Thyroid gland (tissue), 4 donors: Measurements from ENCODE around the gene APBB2. TPM values are rescaled to one million over a fixed set of nuclear protein-coding genes. Genes with fewer than 3 reads are reported as not detected.
A peak's percentile ranks its signal among the peaks of the same experiment; 100 is the strongest.

ENCODE experiments used
- DNase-seq, 2 donors: peaks; one replicate each; pipeline ENCODE4 v3.0.0-alpha.2; 2019
- H3K27ac ChIP-seq, 3 donors: fragments of 200-600 bp; sonication (generic); 1 replicate in 2 of 3; 2 replicates in 1 of 3; pipeline ENCODE4 v1.5.1; 2016 to 2019; ENCODE audit warnings: mild to moderate bottlenecking in 1 of 3, moderate library complexity in 1 of 3
- H3K27me3 ChIP-seq: fragments of 200-600 bp; sonication (generic); one replicate; pipeline ENCODE4 v1.5.1; 2019
- H3K36me3 ChIP-seq, 2 donors: fragments of 200-600 bp; sonication (generic); one replicate each; pipeline ENCODE4 v1.5.1; 2016 to 2019
- H3K4me1 ChIP-seq, 2 donors: fragments of 200-600 bp; sonication (generic); one replicate each; pipeline ENCODE4 v1.5.1; 2017 to 2019
- H3K4me3 ChIP-seq, 3 donors: fragments of 200-600 bp; sonication (generic); replicated peaks in 1 of 3; 1 replicate in 2 of 3; 2 replicates in 1 of 3; pipeline ENCODE4 v1.5.1; 2016; ENCODE audit warnings: mild to moderate bottlenecking in 1 of 3
- H3K9me3 ChIP-seq: fragments of 200-600 bp; sonication (generic); one replicate; pipeline ENCODE4 v1.5.1; 2017
- CTCF ChIP-seq, 6 experiments: fragments of 200-600 bp in 3 of 6; fragments of 450-650 bp in 3 of 6; sonication (generic) in 3 of 6; IDR thresholded peaks; one replicate each; pipeline ENCODE4 v1.5.1; 2016 to 2019; ENCODE audit warnings: antibody characterized with exemption in 6 of 6, mild to moderate bottlenecking in 2 of 6, inconsistent platforms in 1 of 6, moderate library complexity in 1 of 6
- POLR2A ChIP-seq, 2 donors: fragments of 450-650 bp; IDR thresholded peaks; one replicate each; pipeline ENCODE4 v1.6.1; 2017; ENCODE audit warnings: antibody characterized with exemption in 2 of 2, mild to moderate bottlenecking in 2 of 2, moderate library complexity in 1 of 2
- WGBS, 2 donors: methylation state at CpG; one replicate each; pipeline ENCODE4 v1.1.5; 2017; 5-methylcytosine and 5-hydroxymethylcytosine counted together
- intact Hi-C: fragments of 100-400 bp; cut with DNase I; formaldehyde crosslinking; loops from one replicate; pipeline ENCODE4 v1.15.1; 2023
- total RNA-seq, 4 donors: library from RNA; depleted of rRNA; stranded (reverse); fragments of >200 nt; gene quantifications; one replicate each; pipeline ENCODE4 v1.2.3, GENCODE V29; 2016

The APBB2 gene
- total RNA-seq, 4 donors from 2014 or later = 174 to 253 (median 199) TPM

- H3K4me3 ChIP-seq = no peak overlapping the region
- H3K9me3 ChIP-seq = no peaks in the 10 kb centered on the region
- DNase-seq = no peak
- TF ChIP-seq CTCF (IDR thresholded peaks at IDR 0.05) (no peak), POLR2A (IDR thresholded peaks at IDR 0.05) (no peak)
- no peak overlapping the region for H3K27ac ChIP-seq
- H3K36me3 ChIP-seq = peaks cover 0 to 3% of the 10 kb centered on the region in 2 donors
- peaks cover 0 to 7% of the 10 kb centered on the region in 2 donors for H3K4me1 ChIP-seq
- 92 to 97% methylated on average over 2 of the region's 2 CpGs for WGBS, 2 donors
- H3K27me3 ChIP-seq = no peaks in the 10 kb centered on the region
- intact Hi-C loops = no loop called here
Observed at GRCh38 chr4:40858962-40859361, 355.4 kb downstream of the APBB2 start.

GRCh38 chr4:40857956-40858355 is 356.4 kb downstream of the APBB2 start:
- H3K4me1 ChIP-seq = peaks cover 0 to 7% of the 10 kb centered on the region in 2 donors
- H3K36me3 ChIP-seq = peaks cover 0 to 3% of the 10 kb centered on the region in 2 donors
- no peaks in the 10 kb centered on the region for H3K9me3 ChIP-seq
- no peak overlapping the region for H3K27ac ChIP-seq
- H3K27me3 ChIP-seq = no peaks in the 10 kb centered on the region
- intact Hi-C loops = no loop called here
- WGBS, 2 donors = 90 to 96% methylated on average over 2 of the region's 2 CpGs
- no peak for DNase-seq
- no peak overlapping the region for H3K4me3 ChIP-seq
- TF ChIP-seq POLR2A (IDR thresholded peaks at IDR 0.05) (no peak), CTCF (IDR thresholded peaks at IDR 0.05) (no peak)

GRCh38 chr4:40856840-40857362 is 357.4 kb downstream of the APBB2 start:
- Histone ChIP-seq H3K4me3 (peak overlapping the region in 1 of 3 donors; percentile 0), H3K9me3 (no peaks in the 10 kb centered on the region), H3K27me3 (no peaks in the 10 kb centered on the region), H3K4me1 (peaks cover 0 to 7% of the 10 kb centered on the region in 2 donors), H3K36me3 (peaks cover 0 to 3% of the 10 kb centered on the region in 2 donors), H3K27ac (no peak overlapping the region)
- DNase-seq = peak; percentile 75 to 78
- TF ChIP-seq CTCF (IDR thresholded peaks at IDR 0.05) (no peak), POLR2A (IDR thresholded peaks at IDR 0.05) (no peak)
- 13 to 25% methylated on average over 21 to 36 of the region's 51 CpGs for WGBS, 2 donors
- intact Hi-C loops = no loop called here

- TF ChIP-seq CTCF (IDR thresholded peaks at IDR 0.05) = no peak
- TF ChIP-seq POLR2A (IDR thresholded peaks at IDR 0.05) = no peak
- no peaks in the 10 kb centered on the region for H3K27me3 ChIP-seq
- WGBS, 2 donors = 73 to 78% methylated on average over 16 of the region's 16 CpGs
- H3K4me1 ChIP-seq = peaks cover 0 to 7% of the 10 kb centered on the region in 2 donors
- peaks cover 0 to 3% of the 10 kb centered on the region in 2 donors for H3K36me3 ChIP-seq
- intact Hi-C loops = no loop called here
- no peak for DNase-seq
- no peak overlapping the region for H3K27ac ChIP-seq
- no peaks in the 10 kb centered on the region for H3K9me3 ChIP-seq
- H3K4me3 ChIP-seq = no peak overlapping the region
Observed at GRCh38 chr4:40856277-40856839, 358.0 kb downstream of the APBB2 start.

GRCh38 chr4:40850496-40850895 is 363.8 kb downstream of the APBB2 start:
- Histone ChIP-seq H3K36me3 (no peaks in the 10 kb centered on the region), H3K9me3 (no peaks in the 10 kb centered on the region), H3K4me3 (no peak overlapping the region), H3K4me1 (peaks cover 0 to 16% of the 10 kb centered on the region in 2 donors), H3K27me3 (no peaks in the 10 kb centered on the region), H3K27ac (no peak overlapping the region)
- intact Hi-C loops = no loop called here
- no peak for DNase-seq
- 91 to 92% methylated on average over 4 of the region's 4 CpGs for WGBS, 2 donors
- TF ChIP-seq POLR2A (IDR thresholded peaks at IDR 0.05) (no peak), CTCF (IDR thresholded peaks at IDR 0.05) (no peak)
